ENCODE measurements around the gene ARNT2.

ARNT2 gene

DNA sequence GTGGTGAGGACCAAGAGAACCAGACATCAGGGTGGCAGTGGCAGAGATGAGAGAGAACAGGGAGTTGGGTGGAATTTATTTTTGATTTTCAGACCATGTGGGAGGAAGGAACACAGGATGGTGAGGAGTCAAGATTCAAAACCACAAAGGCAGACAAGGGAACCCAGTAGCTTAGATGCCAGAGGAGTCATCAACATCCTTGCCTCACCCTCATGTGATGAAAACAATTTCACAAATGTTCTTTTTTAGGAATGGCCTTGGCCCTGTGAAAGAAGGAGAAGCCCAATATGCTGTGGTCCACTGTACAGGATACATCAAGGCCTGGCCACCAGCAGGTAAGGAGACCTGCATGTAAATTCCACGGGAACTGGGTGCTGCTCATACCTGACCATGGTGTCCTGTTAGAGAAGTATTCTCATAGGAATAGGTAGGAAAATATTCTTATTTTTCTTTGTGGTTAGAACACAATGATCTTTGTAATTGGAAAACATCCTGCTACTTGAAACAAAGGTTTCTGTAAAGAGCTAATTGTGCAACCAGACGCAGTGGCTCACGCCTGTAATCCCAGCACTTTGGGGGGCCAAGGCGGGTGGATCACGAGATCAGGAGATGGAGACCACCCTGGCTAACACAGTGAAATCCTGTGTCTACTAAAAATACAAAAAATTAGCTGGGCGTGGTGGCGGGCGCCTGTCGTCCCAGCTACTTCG is 110.0 kb downstream of the ARNT2 start:
- DNase-seq (ENCODE audit: low read depth in 3 of 3) = no peak

- DNase-seq (ENCODE audit: low read depth in 3 of 3) = no peak
These were observed 113.1 kb downstream of the ARNT2 start for GRCh38 chr15:80517290-80517689.

DNA sequence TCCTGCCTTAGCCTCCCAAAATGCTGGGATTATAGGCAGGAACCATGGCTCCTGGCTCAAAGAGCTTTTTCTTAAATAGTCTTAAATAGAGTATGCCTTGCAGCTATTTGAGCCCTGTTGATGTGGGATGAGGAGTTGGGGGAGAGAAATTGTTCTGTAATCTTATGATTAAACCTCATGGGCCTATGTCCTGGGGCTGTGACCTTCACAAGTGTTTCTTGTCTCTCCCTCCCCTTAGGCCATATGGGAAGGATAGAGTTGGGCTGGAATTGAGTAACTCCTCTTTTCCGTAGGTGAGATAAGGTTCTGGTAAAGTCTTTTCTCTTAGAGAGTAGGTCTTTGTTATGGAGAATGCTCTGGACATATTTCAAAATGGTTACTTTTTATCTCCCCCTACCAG is 114.3 kb downstream of the ARNT2 start:
- DNase-seq (ENCODE audit: low read depth in 3 of 3) = no peak

DNA sequence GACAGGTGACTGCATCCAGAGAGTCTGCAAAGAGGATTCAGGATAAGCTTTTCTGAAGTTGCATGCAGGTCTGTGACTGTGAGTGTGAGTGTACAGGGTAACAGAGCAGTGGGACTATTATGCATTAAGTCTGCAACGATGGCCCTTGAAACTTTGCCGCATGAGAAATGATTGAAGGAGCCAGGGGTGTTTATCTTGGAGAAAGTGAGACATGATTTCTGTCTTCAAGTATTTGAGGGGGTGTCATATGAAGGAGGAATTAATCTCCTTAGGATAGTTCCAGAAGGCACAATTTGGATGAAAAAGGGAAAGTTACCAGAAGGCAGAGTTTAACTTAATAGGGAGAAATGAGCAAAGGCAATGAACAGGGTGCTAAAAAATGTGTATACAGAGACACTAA is 119.6 kb downstream of the ARNT2 start:
- DNase-seq (ENCODE audit: low read depth in 3 of 3) = no peak

DNA sequence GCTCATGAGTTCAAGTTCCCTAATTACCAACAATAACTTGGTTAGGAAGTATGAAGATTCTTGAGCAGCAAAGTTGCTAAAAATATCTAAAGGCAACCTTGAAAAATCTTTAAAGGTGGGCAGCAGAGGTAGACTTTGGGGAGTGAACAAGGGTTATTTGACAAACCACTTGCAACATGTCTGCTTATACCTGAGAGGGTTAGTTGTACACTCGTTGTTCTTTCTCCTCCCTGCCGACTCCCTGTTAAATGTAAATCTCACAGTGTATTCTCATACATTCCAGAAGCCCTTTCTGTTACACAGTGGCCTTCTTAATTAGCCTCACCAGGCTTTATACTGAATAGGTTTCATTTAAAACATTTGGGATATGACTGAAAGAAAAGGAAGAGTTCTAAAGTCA is 121.7 kb downstream of the ARNT2 start:
- no peak for DNase-seq (ENCODE audit: low read depth in 3 of 3)

DNA sequence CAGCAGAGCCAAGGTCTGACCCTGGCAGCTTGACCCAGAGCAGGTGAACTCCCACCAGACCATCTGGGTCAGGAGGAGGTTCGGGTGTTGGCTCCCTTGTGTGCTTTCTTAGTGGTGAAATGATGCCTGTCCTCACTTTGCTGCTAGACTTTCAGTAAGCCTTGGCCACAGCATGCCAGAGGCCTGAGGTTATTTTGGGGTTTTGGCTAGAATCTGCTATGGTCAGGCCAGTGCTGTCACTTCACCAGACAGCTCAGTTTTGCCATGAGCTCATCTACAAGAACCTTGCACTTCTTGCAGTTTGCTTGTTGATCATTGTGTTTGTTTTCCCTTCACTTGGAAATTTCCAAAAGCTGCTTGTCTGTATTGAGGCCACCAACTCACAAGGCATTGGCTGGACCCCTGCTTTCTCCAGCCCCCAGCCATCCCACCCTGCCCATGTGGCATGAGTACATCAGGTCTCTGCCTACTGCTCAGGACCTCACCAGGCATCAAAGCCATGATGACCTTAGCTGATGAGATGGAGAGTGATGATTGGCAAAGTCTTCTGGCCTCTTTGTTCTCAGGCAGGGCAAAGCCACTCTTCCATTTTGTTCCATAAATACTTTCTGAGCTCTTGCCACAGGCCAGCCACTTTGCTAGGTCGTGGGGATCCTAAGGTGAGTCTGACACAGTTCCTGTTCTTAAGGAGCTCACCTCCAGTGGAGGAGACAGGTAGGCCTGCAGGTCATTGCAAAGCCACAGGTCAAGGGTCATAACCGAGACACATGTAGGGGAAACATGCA is 122.6 kb downstream of the ARNT2 start:
- DNase-seq (ENCODE audit: low read depth in 3 of 3) = no peak

DNA sequence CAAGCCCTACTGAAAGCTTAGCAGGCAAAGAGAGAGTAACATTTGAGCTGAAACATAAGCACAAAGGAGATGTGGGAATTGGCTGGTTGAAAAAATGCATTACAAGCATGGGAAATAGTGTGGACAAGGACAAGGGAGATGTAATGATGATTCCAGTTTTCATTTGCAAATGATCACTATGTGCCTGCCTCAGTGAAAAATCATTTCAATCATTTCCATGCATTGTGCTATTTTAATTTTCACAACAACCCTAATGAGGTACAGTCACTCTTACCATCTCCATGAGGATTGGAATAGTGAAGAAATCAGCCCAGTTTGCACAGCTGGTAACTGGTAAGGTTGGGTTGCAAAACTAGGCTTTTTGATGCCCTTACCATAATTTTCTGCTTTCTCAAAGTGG is 123.2 kb downstream of the ARNT2 start:
- DNase-seq (ENCODE audit: low read depth in 3 of 3) = no peak

DNA sequence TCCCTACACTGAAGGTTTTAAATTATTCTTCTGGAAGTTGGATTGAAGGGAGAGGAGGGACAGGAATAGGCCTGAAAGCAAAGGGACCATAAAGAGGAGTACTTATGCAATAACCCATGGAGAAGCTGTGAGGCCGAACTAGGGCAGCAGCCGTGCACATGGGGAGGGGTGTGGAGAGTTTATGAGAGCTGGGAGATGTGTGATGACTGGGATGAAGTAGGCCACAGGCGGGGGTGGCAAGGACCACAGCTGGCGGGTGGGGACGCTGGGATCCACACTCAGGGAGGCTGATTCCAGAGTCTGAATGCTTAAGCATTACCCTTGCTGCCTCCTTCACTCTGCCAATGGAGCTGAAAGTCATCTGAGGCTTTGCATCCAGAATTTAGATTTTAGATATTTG is 123.8 kb downstream of the ARNT2 start:
- no peak for DNase-seq (ENCODE audit: low read depth in 3 of 3)

DNA sequence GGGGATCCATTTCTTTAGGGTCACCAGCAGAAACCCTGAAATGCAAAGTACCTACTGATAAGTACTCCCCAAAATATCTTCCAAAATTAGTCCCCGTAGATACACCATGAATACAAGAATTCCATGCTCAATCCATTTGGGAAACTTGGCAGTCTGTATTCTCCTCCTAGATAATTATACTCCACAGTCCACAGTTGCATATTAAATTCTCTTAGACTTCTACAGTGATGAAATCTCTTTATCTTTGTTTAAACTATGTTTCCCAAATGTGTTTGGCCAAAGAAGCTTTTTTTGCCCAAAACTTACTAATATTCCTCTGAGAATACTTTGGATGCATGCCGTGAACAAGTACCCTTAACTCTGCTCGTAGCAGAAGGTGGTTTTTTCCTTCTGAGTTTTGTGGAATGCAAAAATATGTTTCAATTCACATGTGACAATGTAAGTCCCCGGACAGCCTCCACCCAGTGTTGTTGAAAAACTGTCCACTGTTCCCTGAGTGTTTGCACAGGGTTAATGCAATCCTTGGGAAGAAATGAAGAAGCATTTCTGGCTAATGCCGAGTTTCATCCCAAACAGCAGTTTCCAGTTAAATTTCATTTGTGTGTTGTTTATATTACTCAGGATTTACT is 126.7 kb downstream of the ARNT2 start:
- no peak for DNase-seq (ENCODE audit: low read depth in 3 of 3)

DNA sequence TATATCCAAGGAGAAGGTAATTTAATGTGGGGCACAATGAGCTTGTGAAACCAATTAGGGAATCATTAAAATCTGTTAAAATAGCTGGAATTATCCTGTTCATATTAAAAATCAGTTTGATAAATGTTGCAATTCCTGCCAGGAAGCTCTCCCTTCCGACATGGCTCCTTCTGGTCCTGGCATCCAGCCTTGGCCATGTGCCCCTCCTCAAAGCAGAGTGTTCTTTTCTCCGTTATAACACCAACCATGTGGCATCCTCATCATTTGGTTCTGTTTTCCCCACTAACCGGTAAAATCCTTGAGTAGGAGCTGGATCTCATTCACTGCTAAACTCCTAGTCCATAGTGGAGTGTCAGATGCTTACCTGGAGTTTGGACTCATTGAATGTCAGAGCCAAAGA is 127.2 kb downstream of the ARNT2 start:
- DNase-seq (ENCODE audit: low read depth in 3 of 3) = no peak

DNA sequence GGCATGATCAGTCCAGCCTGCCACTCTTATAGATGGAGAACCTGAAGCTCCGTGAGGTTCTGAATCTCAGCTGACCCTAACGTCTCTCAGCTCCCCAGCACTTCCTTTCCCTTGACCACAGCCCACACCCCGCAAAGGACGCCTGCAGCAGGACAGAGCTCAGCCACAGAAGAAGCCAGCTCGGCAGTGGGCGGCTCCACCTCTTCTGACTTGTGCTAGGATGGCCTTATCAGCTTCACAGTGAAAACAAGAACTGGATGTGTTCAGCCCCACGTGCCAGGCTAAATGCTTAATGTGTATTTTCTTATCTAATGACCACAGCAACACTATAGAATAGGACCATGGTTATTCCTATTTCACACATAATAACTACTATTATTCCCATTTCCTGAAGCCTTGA is 127.6 kb downstream of the ARNT2 start:
- no peak for DNase-seq (ENCODE audit: low read depth in 3 of 3)

- DNase-seq (ENCODE audit: low read depth in 3 of 3) = no peak
These were observed 129.7 kb downstream of the ARNT2 start for GRCh38 chr15:80533790-80534333.

- no peak for DNase-seq (ENCODE audit: low read depth in 3 of 3)
These were observed 132.0 kb downstream of the ARNT2 start for GRCh38 chr15:80536231-80536630.

DNA sequence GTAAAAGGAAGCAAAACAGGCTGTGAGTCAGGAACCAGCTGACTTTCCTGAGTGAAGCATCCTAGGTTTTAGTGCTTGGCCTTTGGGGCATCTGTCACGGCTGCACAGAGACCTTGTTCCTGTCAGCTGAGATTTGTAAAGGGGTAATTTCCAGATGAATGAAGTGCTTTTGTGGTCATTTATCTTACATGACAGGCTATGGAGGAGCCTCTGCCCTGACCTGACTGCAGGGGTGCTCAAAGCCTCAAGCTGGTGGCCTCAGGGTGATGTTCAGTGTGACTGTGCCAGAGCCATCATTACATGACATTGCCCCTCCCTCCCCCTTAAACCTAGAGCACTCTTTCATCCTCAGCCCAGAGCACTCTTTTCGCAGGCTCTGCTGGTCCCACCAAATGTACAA is 132.5 kb downstream of the ARNT2 start:
- no peak for DNase-seq (ENCODE audit: low read depth in 3 of 3)

DNA sequence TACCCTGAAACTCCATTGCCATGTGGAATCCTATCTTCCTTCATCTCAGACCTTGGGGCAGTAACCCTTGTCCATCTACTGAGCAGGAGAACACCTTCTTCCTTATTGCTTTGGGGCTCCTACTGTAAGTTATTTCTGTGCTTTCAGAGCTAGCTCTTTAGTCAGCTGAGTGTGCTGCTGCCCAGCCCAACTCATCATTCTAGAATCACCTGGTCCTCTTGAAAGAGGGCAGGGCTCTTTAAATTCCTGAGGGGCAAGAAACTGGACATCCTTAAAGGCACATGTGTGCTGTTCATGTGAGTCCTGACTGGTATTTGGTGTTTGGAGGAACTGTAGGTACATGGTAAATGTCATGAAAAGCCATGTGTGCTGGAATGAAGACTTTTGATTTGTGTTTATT is 140.9 kb downstream of the ARNT2 start:
- DNase-seq (ENCODE audit: low read depth in 3 of 3) = no peak

DNA sequence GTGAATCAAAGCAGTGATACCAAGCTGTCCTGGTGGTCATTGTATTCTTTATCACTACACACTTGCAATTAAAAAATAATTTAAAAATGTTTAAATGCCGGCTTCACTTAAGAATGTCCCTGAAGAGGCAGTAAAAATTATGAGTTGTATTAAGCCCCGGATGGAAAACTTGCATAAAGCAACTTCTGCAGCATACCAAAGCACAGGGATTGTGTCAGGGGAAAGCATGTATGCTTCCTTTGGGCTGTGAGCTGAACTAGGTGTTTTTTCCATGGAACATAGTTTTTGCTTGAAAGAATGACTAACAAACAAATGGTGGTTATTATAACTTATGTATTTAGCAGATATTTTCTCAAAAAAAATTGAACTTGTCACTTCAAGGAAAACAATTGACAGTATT is 143.1 kb downstream of the ARNT2 start:
- no peak for DNase-seq (ENCODE audit: low read depth in 3 of 3)

GRCh38 chr15:80549191-80549590 is 145.0 kb downstream of the ARNT2 start:
- no peak for DNase-seq (ENCODE audit: low read depth in 3 of 3)

DNA sequence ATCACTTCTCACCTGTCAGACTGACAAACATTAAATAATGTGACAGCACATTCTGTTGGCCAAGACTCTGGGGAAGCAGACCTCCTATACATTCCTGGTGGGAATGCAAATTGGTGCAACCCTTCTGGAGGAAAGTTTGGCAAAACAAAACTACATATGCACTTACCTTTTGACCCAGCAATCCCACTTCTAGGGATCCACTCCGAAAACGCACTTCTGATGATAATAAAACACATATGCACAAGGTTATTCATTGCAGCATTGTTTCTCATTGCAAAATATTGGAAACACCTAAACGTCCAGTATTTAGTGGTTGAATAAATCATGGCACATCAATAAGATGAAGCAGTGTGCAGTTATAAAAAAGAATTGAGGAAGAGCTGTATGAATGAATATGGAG is 145.5 kb downstream of the ARNT2 start:
- no peak for DNase-seq (ENCODE audit: low read depth in 3 of 3)

- no peak for DNase-seq (ENCODE audit: low read depth in 3 of 3)
These were observed 146.2 kb downstream of the ARNT2 start for GRCh38 chr15:80550219-80550907.

GRCh38 chr15:80550908-80551260 is 146.7 kb downstream of the ARNT2 start:
- DNase-seq (ENCODE audit: low read depth in 3 of 3) = no peak

GRCh38 chr15:80551348-80551747 is 147.2 kb downstream of the ARNT2 start:
- no peak for DNase-seq (ENCODE audit: low read depth in 3 of 3)

DNA sequence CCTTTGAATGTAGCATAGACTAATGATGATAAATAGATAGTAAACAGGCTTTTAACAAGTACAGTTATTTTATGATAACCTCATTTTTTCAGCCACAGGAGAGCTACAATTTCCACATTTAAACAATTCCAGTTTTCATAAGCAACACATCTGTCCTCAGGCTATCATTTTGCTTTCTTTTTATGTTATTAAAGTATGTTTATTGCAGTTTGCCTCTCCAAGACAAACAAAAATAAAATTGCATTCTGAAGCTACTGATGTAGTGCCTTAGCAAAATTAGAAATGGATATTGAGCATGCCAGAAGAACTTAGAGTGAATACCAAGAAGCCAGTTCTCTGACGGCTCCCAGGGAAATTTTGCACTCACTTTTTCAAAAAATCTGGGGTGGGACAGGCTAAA is 150.4 kb downstream of the ARNT2 start:
- no peak for DNase-seq (ENCODE audit: low read depth in 3 of 3)
